HepG2 (cell line): Measurements from ENCODE around the gene GALR2. TPM values are rescaled to one million over a fixed set of nuclear protein-coding genes. Genes with fewer than 3 reads are reported as not detected.

Experiments used
- CREB1 ChIP-seq, 2 experiments: fragments of 450-650 bp in 1 of 2; IDR thresholded peaks; 2 replicates each; pipeline ENCODE4 v1.6.1; 2016 to 2017; ENCODE audit warnings: control low read depth in 1 of 2, mild to moderate bottlenecking in 1 of 2, missing compliant biosample characterization in 1 of 2, missing genetic modification characterization in 1 of 2
- CTCF ChIP-seq: sonication (generic); formaldehyde crosslinking; IDR thresholded peaks from 2 replicates; pipeline ENCODE4 v1.5.0; 2020; ENCODE audit warnings: mild to moderate bottlenecking, missing genetic modification reagents, moderate library complexity
- GATAD2A ChIP-seq: IDR thresholded peaks from 2 replicates; pipeline ENCODE4 v1.6.1; 2016
- HNRNPK ChIP-seq: fragments of 200-400 bp; formaldehyde crosslinking; IDR thresholded peaks from 2 replicates; pipeline ENCODE4 v1.6.1; 2018; ENCODE audit warnings: low read length, low read depth, moderate library complexity, mild to moderate bottlenecking; ENCODE audit not compliant: poor library complexity, severe bottlenecking
- JUND ChIP-seq: sonication (generic); formaldehyde crosslinking; IDR thresholded peaks from 2 replicates; pipeline ENCODE4 v1.8.0; 2022; ENCODE audit warnings: mild to moderate bottlenecking, missing genetic modification reagents
- PATZ1 ChIP-seq: sonication (generic); formaldehyde crosslinking; IDR thresholded peaks from 2 replicates; pipeline ENCODE4 v1.4.0; 2020; ENCODE audit warnings: missing genetic modification reagents
- YEATS2 ChIP-seq: sonication (generic); formaldehyde crosslinking; IDR thresholded peaks from 2 replicates; pipeline ENCODE4 v1.4.0; 2020; ENCODE audit warnings: missing genetic modification reagents, borderline replicate concordance
- ZFP36 ChIP-seq: fragments of 150-350 bp; IDR thresholded peaks from 2 replicates; pipeline ENCODE4 v1.6.1; 2018; ENCODE audit warnings: borderline replicate concordance, low read length, low read depth; ENCODE audit not compliant: partially characterized antibody
- ZKSCAN8 ChIP-seq: IDR thresholded peaks from 2 replicates; pipeline ENCODE4 v1.6.1; 2016; ENCODE audit warnings: borderline replicate concordance, missing genetic modification reagents, missing compliant biosample characterization
- ZNF281 ChIP-seq: sonication (generic); formaldehyde crosslinking; IDR thresholded peaks from 2 replicates; pipeline ENCODE4 v1.4.0; 2020; ENCODE audit warnings: missing genetic modification reagents, borderline replicate concordance
- ZNF350 ChIP-seq: sonication (generic); formaldehyde crosslinking; IDR thresholded peaks from 2 replicates; pipeline ENCODE4 v1.4.0; 2020; ENCODE audit warnings: mild to moderate bottlenecking, low read depth, missing genetic modification reagents, borderline replicate concordance
- ZNF552 ChIP-seq: sonication (generic); formaldehyde crosslinking; IDR thresholded peaks from 2 replicates; pipeline ENCODE4 v1.9.0; 2022; ENCODE audit warnings: missing genetic modification reagents, mild to moderate bottlenecking, borderline replicate concordance
- ZNF557 ChIP-seq: sonication (generic); formaldehyde crosslinking; IDR thresholded peaks from 2 replicates; pipeline ENCODE4 v1.4.0; 2020; ENCODE audit warnings: missing genetic modification reagents
- ZNF747 ChIP-seq: sonication (generic); formaldehyde crosslinking; IDR thresholded peaks from 2 replicates; pipeline ENCODE4 v1.8.1; 2023; ENCODE audit warnings: missing genetic modification reagents, mild to moderate bottlenecking, borderline replicate concordance
- ZNF761 ChIP-seq: sonication (generic); formaldehyde crosslinking; conservative IDR thresholded peaks from 2 replicates; pipeline ENCODE4 v1.4.0; 2020; ENCODE audit warnings: mild to moderate bottlenecking, missing genetic modification reagents
- ZNF780A ChIP-seq: sonication (generic); formaldehyde crosslinking; IDR thresholded peaks from 2 replicates; pipeline ENCODE4 v1.8.0; 2022; ENCODE audit warnings: mild to moderate bottlenecking, missing genetic modification reagents, moderate library complexity
- polyA plus RNA-seq, 8 experiments: library from polyadenylated mRNA; depleted of rRNA in 3 of 8; stranded (reverse) in 7 of 8; unstranded in 1 of 8; fragments of >200 nt; fragmentation: Illumina TruSeq in 4 of 8; extraction: Trizol in 4 of 8; gene quantifications; 2 replicates each; pipeline versions ENCODE4 v1.2.1 to v1.2.3, GENCODE V29; 2011 to 2016; ENCODE audit warnings: low read depth in 4 of 8, missing spikeins in 1 of 8, mixed read lengths in 1 of 8; ENCODE audit not compliant: insufficient read depth in 1 of 8
- total RNA-seq, 5 experiments: library from RNA; depleted of rRNA; stranded (reverse); fragments of >200 nt; fragmentation: Illumina TruSeq; extraction: Trizol; gene quantifications; 2 replicates each; pipeline ENCODE4 v1.2.3, GENCODE V29; 2016; ENCODE audit warnings: low read depth in 1 of 5
- TF ChIP-seq, protein P1 (sequence below), 2 experiments: sonication (generic) in 1 of 2; formaldehyde crosslinking in 1 of 2; IDR thresholded peaks; 2 replicates each; pipeline versions ENCODE4 v1.4.0 to v1.6.1; 2018 to 2020; ENCODE audit warnings: missing genetic modification reagents in 2 of 2, borderline replicate concordance in 1 of 2, low read depth in 1 of 2, mild to moderate bottlenecking in 1 of 2, missing biosample characterization in 1 of 2
- TF ChIP-seq, protein P2 (sequence below): sonication (generic); formaldehyde crosslinking; IDR thresholded peaks from 2 replicates; pipeline ENCODE4 v1.5.0; 2020; ENCODE audit warnings: mild to moderate bottlenecking, missing genetic modification reagents

The GALR2 gene
- total and polyA plus RNA-seq, 2 of the 13 experiments (the other 11 are each of a cell fraction or from before 2014, with no cell fraction given): 0.48 to 0.58 TPM

- TF ChIP-seq, protein P1, sequence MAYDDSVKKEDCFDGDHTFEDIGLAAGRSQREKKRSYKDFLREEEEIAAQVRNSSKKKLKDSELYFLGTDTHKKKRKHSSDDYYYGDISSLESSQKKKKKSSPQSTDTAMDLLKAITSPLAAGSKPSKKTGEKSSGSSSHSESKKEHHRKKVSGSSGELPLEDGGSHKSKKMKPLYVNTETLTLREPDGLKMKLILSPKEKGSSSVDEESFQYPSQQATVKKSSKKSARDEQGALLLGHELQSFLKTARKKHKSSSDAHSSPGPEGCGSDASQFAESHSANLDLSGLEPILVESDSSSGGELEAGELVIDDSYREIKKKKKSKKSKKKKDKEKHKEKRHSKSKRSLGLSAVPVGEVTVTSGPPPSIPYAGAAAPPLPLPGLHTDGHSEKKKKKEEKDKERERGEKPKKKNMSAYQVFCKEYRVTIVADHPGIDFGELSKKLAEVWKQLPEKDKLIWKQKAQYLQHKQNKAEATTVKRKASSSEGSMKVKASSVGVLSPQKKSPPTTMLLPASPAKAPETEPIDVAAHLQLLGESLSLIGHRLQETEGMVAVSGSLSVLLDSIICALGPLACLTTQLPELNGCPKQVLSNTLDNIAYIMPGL (CRISPR knock-in tag; IDR thresholded peaks at IDR 0.05; ENCODE audit: borderline replicate concordance in 1 of 2, low read depth in 1 of 2): no peak
- 0 out of 2 replicates have a peak, but pooled peaks have one; percentile 2 for TF ChIP-seq JUND (CRISPR knock-in tag)
- TF ChIP-seq, protein P2, sequence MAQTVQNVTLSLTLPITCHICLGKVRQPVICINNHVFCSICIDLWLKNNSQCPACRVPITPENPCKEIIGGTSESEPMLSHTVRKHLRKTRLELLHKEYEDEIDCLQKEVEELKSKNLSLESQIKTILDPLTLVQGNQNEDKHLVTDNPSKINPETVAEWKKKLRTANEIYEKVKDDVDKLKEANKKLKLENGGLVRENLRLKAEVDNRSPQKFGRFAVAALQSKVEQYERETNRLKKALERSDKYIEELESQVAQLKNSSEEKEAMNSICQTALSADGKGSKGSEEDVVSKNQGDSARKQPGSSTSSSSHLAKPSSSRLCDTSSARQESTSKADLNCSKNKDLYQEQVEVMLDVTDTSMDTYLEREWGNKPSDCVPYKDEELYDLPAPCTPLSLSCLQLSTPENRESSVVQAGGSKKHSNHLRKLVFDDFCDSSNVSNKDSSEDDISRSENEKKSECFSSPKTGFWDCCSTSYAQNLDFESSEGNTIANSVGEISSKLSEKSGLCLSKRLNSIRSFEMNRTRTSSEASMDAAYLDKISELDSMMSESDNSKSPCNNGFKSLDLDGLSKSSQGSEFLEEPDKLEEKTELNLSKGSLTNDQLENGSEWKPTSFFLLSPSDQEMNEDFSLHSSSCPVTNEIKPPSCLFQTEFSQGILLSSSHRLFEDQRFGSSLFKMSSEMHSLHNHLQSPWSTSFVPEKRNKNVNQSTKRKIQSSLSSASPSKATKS: no peak
- no peak for TF ChIP-seq ZFP36
- 0 out of 2 replicates have a peak, but pooled peaks have one; percentile 5 for TF ChIP-seq GATAD2A (CRISPR knock-in tag)
- TF ChIP-seq PATZ1 (CRISPR knock-in tag): no peak
- TF ChIP-seq ZNF557 (CRISPR knock-in tag): no peak
- no peak for TF ChIP-seq ZNF780A (CRISPR knock-in tag)
- TF ChIP-seq HNRNPK: no peak
- no peak for TF ChIP-seq ZNF350 (CRISPR knock-in tag)
- 0 out of 2 replicates have a peak, but pooled peaks have one; percentile 1 for TF ChIP-seq ZKSCAN8 (CRISPR knock-in tag)
- TF ChIP-seq YEATS2 (CRISPR knock-in tag): no peak
- no peak for TF ChIP-seq CREB1 (IDR thresholded peaks at IDR 0.05)
- TF ChIP-seq CREB1 (CRISPR knock-in tag; IDR thresholded peaks at IDR 0.05): no peak
- TF ChIP-seq ZNF552: no peak
- TF ChIP-seq ZNF761 (CRISPR knock-in tag): 0 out of 2 replicates have a peak, but pooled peaks have one; percentile 20
- no peak for TF ChIP-seq ZNF281 (CRISPR knock-in tag)
- TF ChIP-seq CTCF: peak; percentile 4; the same call in 1 of the 2 replicates
- TF ChIP-seq ZNF747 (CRISPR knock-in tag): no peak
Observed at GRCh38 chr17:76032780-76033108, 41.8 kb upstream of the GALR2 start (continued).
